COR-L47 (cell line): ENCODE data around the gene SMYD3.

Experiments used
- DNase-seq: peaks from one replicate; lab custom pipeline; 2025; lab: John Stamatoyannopoulos, UW

SMYD3 gene

GRCh38 chr1:246271516-246271915 lies 235.6 kb downstream of the SMYD3 start:
- DNase-seq: no peak

- no peak for DNase-seq
Observed at GRCh38 chr1:246270236-246270635, 236.8 kb downstream of the SMYD3 start.

DNA sequence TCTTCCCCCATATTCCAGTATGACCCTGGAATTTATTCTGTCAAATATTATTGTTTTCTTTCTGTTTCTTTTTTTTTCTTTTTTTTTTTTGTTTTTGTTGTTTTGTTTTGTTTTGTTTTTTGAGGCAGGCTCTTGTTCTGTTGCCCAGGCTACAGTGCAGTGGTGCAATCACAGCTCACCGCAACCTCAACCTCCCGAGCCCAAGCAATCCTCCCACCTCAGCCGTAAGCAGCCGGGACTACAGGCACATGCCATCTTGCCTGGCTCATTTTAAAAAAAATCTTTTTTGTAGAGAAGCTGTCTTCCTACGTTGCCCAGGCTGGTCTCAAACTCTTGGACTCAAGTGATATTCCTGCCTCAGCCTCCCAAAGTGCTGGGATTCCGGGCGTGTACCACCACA lies 237.6 kb downstream of the SMYD3 start:
- no peak for DNase-seq

DNA sequence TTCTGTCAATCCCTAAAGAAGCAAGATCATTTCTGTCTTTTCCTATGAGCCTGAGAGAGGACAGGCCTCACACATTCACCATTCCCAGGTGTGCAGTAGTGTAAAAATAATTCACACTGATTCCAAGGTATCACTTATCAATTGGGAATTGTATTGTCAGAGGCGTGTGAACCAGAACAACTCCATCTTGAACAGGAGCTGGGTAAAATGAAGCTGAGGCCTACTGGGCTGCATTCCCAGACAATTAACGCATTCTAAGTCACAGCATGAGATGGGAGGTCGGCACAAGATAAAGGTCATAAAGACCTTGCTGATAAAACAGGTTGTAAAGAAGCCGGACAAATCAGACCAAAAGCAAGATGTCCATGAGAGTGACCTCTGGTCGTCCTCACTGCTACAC lies 239.2 kb downstream of the SMYD3 start:
- no peak for DNase-seq

GRCh38 chr1:246267426-246267825 lies 239.7 kb downstream of the SMYD3 start:
- no peak for DNase-seq

- no peak for DNase-seq
Observed at GRCh38 chr1:246265481-246265880, 241.6 kb downstream of the SMYD3 start.

- no peak for DNase-seq
Observed at GRCh38 chr1:246262281-246262680, 244.8 kb downstream of the SMYD3 start.

DNA sequence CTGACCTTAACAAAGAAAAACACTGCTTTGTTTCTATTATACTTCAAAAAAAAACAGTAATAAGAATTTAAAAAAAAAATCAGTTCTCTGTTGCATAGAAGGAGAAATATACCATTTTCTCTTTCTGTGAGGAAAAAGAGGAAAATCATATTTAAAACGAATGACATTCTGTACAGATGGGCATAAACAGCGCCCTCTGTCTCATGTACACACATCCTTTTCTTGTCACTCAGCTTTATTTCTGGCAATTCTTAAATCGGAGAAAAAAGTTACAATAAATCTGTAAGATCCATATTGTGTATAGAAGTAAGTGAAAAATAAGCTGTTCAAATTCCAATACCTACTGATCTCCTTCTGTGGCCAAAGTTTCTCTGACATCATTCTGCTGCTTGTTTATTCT lies 245.4 kb downstream of the SMYD3 start:
- no peak for DNase-seq

DNA sequence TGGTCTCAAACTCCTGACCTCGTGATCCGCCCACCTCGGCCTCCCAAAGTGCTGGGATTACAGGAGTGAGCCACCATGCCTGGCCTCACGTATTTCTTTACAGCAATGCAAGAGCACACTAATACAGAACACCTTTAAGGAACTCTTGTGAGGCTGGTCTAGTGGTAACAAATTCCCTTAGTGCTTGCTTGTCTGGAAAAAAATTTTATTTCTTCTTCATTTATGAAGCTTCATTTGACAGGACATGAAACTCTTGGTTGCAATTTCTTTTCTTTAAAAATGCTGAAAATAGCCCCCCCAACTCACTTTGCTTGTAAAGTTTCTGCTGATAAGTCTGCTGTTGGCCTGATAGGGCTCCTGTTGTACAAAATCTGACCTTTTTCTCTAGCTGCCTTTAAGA lies 248.8 kb downstream of the SMYD3 start:
- DNase-seq: no peak

DNA sequence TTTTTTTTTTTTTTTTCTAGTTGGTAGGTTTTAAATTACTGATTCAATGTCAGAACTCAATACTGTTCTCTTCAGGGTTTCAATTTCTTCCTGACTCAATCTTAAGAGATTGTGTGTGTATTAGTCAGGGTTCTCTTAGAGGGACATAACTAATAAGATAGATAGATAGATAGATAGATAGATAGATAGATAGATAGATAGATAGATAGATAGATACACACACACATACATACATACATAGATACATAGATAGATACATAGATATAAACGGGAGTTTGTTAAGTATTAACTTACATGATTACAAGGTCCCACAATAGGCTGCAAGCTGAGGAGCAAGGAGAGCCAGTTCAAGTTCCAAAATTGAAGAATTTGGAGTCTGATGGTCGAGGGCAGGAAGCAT lies 251.3 kb downstream of the SMYD3 start:
- DNase-seq: no peak

- DNase-seq: no peak
Observed at GRCh38 chr1:246254854-246255253, 252.2 kb downstream of the SMYD3 start.

DNA sequence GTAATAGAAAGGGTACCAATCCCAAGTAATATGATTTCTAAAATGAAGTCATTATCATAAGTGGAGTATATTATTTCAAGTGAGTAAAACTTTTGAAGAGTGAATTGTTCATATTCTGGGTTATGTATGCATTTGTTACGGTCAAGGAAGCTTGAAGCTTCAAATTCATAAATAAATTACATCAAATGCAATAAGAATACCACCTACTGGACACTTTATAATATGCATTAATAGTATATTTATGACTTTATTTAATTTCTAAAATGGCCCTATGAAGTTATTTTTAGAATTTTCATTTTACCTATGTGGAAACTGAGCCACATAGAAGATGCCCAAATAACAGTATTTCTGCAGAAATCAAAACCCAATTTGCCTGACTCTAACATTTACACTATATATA lies 260.6 kb downstream of the SMYD3 start:
- no peak for DNase-seq

DNA sequence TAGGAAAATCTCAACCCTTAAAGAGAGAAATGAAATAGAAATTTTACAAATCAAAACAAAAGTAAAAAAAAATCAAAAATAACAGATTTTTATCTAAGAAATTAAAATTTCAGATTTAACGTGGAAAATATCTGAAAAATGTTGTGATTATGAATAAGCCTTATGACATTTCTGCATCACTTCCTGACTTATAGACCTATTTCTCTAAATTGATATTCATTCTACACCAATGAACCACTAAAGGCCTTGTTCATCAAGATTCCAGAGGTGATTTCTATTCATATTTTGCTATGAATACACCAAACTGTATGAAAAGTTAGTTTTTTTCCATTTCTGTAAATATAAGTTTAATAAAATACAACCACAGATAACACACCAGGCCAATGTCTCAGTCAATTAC lies 261.5 kb downstream of the SMYD3 start:
- no peak for DNase-seq

GRCh38 chr1:246232126-246232525 lies 275.0 kb downstream of the SMYD3 start:
- DNase-seq: no peak

- DNase-seq: no peak
Observed at GRCh38 chr1:246226041-246226440, 281.0 kb downstream of the SMYD3 start.

DNA sequence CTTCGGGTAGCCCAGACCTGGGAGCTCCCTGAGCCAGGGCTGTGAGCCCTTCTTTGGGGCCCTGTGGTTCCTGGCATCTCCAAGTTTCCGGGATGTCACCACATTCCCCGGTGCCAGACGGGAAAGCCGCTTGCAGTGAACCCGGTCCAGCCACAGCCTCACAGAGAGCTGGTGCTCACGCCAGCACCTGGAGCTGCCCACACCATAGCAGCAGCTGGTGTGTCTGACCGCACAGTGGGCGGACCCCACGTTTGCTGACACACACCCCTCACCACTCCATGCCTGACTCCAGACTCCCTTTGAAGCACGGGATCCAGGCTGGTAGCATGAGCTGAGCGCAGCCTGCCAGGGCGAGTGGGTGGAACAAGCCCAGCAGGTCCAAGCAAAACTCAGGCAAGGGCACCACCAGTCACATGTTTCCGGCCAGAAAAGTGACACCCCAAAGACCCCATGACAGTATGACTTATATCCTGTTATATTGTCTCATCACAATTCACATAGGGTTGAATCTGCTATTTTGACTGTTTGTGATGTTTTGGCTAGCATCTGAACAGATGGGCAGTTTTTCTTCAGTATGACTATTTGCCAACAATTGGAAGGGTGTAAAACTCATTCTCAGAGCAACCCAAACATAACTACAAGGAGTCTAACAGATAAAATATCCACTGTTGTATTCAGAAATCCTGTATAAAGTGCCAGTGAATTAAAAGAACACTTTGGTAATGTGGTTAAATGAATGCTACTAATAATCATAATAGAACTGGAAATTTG lies 285.4 kb downstream of the SMYD3 start:
- DNase-seq: no peak

DNA sequence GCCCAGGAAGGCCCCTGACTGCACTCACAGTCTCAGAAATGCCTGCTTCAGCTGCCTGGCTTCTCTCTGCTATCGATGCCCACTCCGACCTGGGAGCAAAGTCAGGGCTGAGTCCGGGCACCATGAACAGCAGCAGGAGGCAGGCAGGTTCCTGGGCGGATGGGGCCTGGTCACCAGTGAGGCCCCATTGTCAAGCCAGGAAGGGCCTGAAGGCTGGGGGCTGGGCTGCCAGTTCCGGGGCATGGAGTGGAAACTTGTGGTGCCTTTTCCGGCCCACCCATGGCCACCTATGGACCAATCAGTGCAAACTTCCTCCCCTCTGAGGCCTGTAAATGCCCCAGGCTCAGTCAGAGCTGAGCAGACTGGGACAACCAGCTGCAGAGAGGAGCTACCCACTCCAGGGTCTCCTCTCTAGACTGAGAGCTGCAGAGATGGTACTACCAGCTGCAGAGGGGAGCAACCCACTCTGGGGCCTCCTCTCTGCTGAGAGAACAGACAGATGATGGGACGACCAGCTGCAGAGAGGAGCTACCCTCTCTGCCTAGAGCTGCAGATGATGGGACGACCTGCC lies 286.5 kb downstream of the SMYD3 start:
- no peak for DNase-seq

DNA sequence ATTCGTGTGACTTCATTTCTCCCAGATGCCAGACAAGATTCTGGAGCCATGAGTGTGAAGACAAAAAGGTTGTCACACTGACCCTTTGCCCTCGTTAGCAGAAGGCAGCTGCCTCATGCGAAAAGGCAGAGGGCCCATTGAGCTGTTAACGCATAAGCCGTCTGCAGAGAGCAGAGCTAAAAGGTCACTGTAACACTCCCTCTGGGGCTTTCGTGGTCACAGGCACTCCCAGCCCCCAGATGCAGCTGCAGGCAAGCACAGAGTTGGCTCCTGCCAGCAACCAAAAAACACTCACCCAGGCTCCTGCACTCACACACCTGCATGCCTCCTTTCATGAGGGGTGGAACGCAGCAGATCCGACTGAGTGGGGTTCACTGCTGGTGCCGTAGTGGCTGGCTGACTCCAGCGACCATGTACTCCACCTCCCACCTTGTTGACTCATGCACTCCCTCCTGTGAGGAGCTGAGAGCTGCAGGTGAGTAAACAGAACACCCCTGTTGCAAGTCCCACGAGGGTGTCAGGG lies 287.5 kb downstream of the SMYD3 start:
- DNase-seq: peak; percentile 86

DNA sequence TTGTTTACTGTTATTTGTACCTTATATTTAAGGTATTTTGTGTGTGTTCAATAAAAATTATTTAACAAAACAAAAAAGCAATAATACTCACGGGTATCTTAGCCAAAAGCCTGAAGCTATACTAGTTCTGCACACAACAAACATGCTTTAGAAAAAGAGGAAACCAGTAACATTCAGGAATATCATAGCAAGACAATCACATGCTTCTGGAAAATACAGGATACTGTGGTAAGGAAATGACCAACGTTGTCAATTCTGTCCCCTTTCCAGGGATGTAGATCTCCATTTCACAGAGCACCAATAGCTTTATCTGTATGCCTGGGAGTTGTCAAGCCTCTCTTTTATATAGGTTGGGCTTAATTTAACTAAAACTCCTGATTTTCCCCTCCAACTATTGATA lies 288.4 kb downstream of the SMYD3 start:
- no peak for DNase-seq

GRCh38 chr1:246216906-246217305 lies 290.2 kb downstream of the SMYD3 start:
- no peak for DNase-seq

- DNase-seq: no peak
Observed at GRCh38 chr1:246215510-246215903, 291.6 kb downstream of the SMYD3 start.

DNA sequence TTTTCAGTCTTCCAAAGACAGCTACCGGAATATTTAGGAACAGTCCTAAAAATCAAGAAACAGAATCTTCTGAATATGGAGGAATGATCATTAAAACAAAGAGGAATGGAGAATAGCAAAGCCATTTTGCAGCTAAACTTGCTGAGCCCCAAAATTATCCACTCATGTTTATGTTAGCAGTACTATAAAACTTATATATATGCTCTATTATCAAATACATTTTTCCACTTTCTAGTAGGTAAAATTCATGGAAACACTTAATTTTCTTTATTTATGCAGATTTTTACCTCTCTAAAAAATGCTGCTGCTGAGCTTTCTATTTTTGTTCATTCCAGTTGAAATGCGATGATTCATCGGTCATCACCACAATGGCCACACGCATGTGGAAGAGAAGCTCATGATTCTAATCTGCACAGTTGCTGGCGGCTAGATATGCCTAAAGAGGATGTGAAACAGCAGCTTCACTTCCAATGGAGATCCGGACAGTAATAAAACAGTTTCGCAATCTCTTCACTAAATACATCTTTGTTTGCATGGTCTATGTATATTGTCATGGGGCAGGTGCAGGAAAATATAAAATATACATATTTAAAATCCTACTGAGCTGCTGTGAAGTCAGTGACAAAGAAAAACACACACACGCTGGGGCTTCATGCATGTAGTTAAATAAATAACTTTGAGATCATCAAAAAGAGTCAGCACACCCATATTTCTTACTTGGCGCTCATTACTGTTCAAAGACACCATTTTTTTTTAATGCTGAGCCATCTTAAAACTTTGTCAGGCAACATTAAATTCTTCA lies 292.2 kb downstream of the SMYD3 start:
- peak; percentile 50 for DNase-seq

GRCh38 chr1:246213947-246214346 lies 293.1 kb downstream of the SMYD3 start:
- DNase-seq: no peak
